Activated naive CD4-positive, alpha-beta T cell treated with anti-CD3 and anti-CD28 coated beads, Interleukin-2, amount 50 U/mL, for 16 hours (primary cell): ENCODE data around the gene ZNF79.
A peak's percentile ranks its signal among the peaks of the same experiment; 100 is the strongest.

Source experiments
- DNase-seq: peaks from one replicate; pipeline ENCODE4 v3.0.0-alpha.2; 2020

Gene ZNF79

GRCh38 chr9:127430415-127430814, 6.2 kb downstream of the ZNF79 start:
- DNase-seq: no peak

GRCh38 chr9:127437497-127438264, 13.5 kb downstream of the ZNF79 start:
- no peak for DNase-seq

- no peak for DNase-seq
Measured at GRCh38 chr9:127438394-127438793, 14.2 kb downstream of the ZNF79 start.

GRCh38 chr9:127444283-127444920, 20.2 kb downstream of the ZNF79 start:
- no peak for DNase-seq

GRCh38 chr9:127444921-127445850, 21.0 kb downstream of the ZNF79 start:
- DNase-seq: no peak

GRCh38 chr9:127445851-127446712, 21.9 kb downstream of the ZNF79 start:
- no peak for DNase-seq

- DNase-seq: no peak
Measured at GRCh38 chr9:127446713-127447415, 22.7 kb downstream of the ZNF79 start.

GRCh38 chr9:127447416-127448111, 23.4 kb downstream of the ZNF79 start:
- DNase-seq: no peak

- DNase-seq: no peak
Measured at GRCh38 chr9:127448112-127448805, 24.1 kb downstream of the ZNF79 start.

- DNase-seq: no peak
Measured at GRCh38 chr9:127449332-127449966, 25.3 kb downstream of the ZNF79 start.

- DNase-seq: no peak
Measured at GRCh38 chr9:127450243-127450760, 26.1 kb downstream of the ZNF79 start.

GRCh38 chr9:127450830-127451607, 26.8 kb downstream of the ZNF79 start, which contains the start of the genes LRSAM1 and RPL12:
Gene LRSAM1, plus strand, starts transcription at chr9:127451510. Its CDS starts 3,018 bp downstream, at chr9:127454528.
Gene RPL12, minus strand, starts transcription at chr9:127451406. Its CDS starts 89 bp downstream, at chr9:127451317.
- peak; percentile 98 for DNase-seq

- no peak for DNase-seq
Measured at GRCh38 chr9:127451608-127451857, 27.4 kb downstream of the ZNF79 start.

- peak; percentile 59 for DNase-seq
Measured at GRCh38 chr9:127451858-127452656, 27.9 kb downstream of the ZNF79 start.

GRCh38 chr9:127452691-127453090, 28.5 kb downstream of the ZNF79 start:
- no peak for DNase-seq

GRCh38 chr9:127455324-127455992, 31.3 kb downstream of the ZNF79 start:
- peak; percentile 41 for DNase-seq

- no peak for DNase-seq
Measured at GRCh38 chr9:127457191-127457878, 33.2 kb downstream of the ZNF79 start.
